Fibroblast of villous mesenchyme (primary cell): ENCODE measurements around the gene DNAJB8. TPM values are rescaled to one million over a fixed set of nuclear protein-coding genes. Genes with fewer than 3 reads are reported as not detected.

Source experiments
- DNase-seq: peaks from one replicate; pipeline ENCODE4 v3.0.0-alpha.2; 2010; ENCODE audit warnings: low read depth
- H3K4me3 ChIP-seq: 2 replicates; pipeline ENCODE4 v1.5.1; 2011; ENCODE audit warnings: low read depth, mild to moderate bottlenecking, low read length
- total RNA-seq: library from RNA; depleted of rRNA; stranded (reverse); fragments of >200 nt; gene quantifications from 2 replicates; pipeline ENCODE4 v1.2.3, GENCODE V29; 2012
- TF ChIP-seq, protein P1 (sequence below): IDR thresholded peaks from 2 replicates; pipeline ENCODE4 v1.5.1; 2012; ENCODE audit warnings: low read depth, mild to moderate bottlenecking, low read length; ENCODE audit not compliant: insufficient read depth

DNAJB8 gene
- total RNA-seq, 1 donor: not detected

DNA sequence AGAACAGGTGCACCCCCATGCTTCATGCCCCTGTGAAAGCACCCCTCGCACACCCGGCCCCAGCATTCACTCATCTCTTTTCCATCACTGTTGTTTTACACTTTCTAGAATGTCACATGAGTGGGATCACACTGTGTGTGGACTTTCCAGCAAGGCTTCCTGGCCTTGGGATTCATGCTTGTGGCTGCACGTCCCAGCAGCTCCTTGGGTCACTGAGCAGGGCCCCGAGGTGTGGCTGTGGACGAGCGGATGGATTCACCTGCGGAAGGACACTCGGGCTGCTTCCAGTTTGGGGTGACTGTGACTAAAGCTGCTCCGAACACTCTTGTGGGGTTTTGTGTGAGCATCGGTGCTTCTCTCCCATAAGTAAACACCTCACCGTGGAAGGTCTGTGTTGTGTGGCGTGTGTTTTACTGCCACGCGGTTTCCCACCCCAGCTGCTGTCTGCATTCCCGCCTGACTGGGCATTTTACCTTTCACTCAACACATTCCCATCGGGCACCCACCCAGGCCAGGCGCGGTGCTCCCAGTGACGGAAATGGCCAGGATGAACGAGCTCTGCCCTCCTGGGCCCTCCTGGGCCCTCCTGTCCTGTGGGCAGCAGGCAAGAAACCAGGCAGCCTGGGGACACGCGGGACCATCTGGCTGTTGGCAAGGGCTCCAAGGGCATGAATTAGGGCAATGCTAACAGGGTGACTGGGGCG is 41.4 kb downstream of the DNAJB8 start:
- H3K4me3 ChIP-seq: no peak overlapping the region
- TF ChIP-seq, protein P1, sequence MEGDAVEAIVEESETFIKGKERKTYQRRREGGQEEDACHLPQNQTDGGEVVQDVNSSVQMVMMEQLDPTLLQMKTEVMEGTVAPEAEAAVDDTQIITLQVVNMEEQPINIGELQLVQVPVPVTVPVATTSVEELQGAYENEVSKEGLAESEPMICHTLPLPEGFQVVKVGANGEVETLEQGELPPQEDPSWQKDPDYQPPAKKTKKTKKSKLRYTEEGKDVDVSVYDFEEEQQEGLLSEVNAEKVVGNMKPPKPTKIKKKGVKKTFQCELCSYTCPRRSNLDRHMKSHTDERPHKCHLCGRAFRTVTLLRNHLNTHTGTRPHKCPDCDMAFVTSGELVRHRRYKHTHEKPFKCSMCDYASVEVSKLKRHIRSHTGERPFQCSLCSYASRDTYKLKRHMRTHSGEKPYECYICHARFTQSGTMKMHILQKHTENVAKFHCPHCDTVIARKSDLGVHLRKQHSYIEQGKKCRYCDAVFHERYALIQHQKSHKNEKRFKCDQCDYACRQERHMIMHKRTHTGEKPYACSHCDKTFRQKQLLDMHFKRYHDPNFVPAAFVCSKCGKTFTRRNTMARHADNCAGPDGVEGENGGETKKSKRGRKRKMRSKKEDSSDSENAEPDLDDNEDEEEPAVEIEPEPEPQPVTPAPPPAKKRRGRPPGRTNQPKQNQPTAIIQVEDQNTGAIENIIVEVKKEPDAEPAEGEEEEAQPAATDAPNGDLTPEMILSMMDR: no peak
- DNase-seq: no peak

DNA sequence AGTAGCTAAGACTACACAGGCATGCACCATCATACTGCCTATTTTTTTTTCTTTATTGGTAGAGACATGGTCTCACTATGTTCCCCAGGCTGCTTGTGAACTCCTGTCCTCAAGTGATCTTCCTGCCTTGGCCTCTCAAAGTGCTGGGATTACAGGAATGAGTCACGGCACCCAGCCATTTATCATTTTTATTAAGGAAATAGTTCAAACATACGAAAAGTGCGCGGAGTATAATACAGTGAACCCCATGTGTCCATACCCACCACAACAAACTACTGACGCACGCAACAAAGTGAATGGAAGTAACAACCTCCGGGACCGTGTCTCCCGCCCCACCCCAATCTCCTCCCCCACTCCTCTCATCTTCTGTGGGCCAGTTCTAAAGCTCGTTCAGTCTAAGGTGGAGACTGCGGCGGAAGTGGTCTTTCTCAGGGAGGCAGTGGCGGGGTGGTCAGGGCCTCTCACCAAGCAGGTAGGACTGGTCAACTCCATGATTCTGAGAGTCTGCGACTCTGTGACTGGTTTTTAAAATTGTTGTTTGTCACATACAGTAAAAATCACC is 42.1 kb downstream of the DNAJB8 start:
- DNase-seq: peak; percentile 94
- TF ChIP-seq, protein P1: no peak
- H3K4me3 ChIP-seq: no peak overlapping the region

DNA sequence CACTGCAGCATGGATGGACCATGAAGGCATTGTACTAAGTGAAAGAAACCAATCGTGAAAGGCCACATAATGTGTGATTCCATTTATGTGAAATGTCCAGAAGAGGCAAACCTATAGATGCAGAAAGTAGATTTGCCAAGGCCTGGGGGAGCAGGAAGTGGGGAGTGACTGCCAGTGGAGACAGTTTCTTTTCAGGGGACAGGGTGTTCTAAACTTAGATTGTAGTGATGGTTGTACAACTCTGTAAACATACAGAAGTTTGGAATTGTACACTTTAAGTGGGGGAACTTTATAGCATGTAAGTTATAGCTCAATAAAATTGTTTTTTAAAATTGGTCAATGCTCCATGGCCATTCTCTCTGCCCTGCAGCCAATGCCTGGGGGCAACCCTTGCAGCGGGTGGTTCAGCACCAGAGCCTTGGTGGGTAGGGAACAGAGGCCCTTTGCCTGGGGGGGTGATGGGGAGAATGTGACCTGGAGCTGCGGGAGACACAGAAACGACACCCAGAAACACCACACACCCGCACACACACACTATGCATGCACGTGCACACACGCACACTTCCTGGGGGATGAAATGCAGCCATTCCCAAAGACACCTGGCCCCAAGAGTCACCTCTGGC is 43.1 kb downstream of the DNAJB8 start:
- no peak for DNase-seq
- TF ChIP-seq, protein P1: no peak
- no peak overlapping the region for H3K4me3 ChIP-seq

DNA sequence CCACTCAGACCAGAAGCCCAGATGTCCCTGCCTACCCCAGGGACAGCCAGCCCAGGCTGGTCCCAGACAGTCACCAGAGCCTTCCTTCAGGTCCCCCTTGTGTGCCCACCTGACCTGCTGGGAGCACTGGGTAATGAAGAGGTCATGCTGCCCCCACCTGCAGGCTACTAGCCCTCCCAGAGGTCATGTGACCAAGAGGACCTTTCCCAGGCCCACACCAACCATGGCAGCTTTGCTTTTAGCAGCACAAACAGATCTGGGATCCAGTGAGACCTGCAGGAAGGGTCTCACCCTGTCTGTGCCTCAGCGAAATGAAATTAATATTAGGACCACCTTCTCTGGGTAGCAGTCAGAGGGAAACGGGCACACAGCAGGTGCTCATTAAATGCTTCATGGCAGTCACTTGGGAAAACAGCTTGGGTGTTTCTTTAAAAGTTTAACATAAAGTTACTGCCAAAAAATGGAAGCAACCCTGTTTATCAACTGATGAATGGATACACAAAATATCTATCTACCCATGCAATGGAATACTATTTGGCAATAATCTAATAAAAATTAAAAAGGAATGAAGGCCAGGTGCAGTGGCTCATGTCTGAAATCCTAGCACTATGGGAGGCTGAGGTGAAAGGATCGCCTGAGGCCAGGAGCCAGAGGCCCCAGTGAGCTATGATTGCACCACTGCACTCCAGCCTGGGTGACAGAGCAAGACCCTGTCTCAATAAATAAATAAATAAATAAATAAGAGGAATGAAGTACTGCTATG is 43.7 kb downstream of the DNAJB8 start:
- no peak overlapping the region for H3K4me3 ChIP-seq
- TF ChIP-seq, protein P1: no peak
- DNase-seq: peak; percentile 32

DNA sequence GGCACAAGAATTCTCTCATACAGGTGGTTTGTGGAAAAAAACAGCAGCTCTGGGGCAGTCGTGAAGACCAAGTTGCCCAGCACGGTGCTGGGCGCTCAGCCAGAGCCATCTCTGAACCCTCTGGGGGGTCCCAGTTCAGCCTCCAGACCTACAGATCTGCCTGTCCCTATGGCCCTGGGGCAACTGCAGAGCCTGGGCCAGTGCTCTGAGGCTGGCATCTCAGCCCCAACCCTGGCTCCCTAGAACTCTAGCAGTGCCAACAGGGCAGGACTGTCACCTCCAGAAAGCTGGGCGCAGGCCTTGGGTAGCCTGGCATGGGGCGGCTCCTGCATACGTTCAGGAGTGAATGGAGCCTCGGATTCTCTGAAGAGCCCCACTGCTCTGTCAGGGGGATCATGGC is 44.7 kb downstream of the DNAJB8 start:
- TF ChIP-seq, protein P1: no peak
- H3K4me3 ChIP-seq: no peak overlapping the region
- no peak for DNase-seq

DNA sequence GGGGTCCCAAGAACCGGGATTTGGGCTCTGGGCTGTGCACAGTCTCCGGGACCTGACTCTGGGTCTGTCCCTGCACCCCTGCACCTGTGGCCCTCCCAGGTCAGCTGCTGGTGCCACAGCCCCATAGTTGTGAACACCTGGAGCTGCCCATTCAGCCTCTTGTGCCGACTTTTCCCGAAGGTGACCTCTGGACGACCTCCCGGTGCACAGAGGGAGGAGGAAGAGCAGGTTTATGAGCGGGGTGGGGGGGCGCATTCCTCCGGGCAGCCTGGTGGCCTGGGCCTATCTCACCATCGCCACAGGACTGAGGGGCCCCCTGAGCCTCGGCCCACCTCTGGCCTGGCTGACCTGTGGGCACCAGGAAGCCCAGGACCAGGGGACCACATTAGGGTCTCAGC is 45.3 kb downstream of the DNAJB8 start:
- no peak overlapping the region for H3K4me3 ChIP-seq
- TF ChIP-seq, protein P1: no peak
- no peak for DNase-seq
